GM12878 (cell line): Measurements from ENCODE around the gene CAMK2G. TPM values are rescaled to one million over a fixed set of nuclear protein-coding genes. Genes with fewer than 3 reads are reported as not detected.
A peak's percentile ranks its signal among the peaks of the same experiment; 100 is the strongest.

Source experiments
- BRCA1 ChIP-seq: IDR thresholded peaks from 2 replicates; pipeline ENCODE4 v1.6.1; 2011; ENCODE audit warnings: low read depth, low read length, improper control_type of control experiment
- CUX1 ChIP-seq: IDR thresholded peaks from 2 replicates; pipeline ENCODE4 v1.6.1; 2012; ENCODE audit warnings: improper control_type of control experiment, low read depth, low read length; ENCODE audit not compliant: insufficient replicate concordance
- EGR1 ChIP-seq, 2 experiments: IDR thresholded peaks; 1 replicate in 1 of 2; 2 replicates in 1 of 2; pipeline ENCODE4 v1.6.1; 2011 to 2012; ENCODE audit warnings: low read depth in 2 of 2, low read length in 2 of 2, borderline replicate concordance in 1 of 2, mild to moderate bottlenecking in 1 of 2, moderate library complexity in 1 of 2
- FOXK2 ChIP-seq: fragments of 450-650 bp; IDR thresholded peaks from 2 replicates; pipeline ENCODE4 v1.6.1; 2017; ENCODE audit warnings: mild to moderate bottlenecking, moderate library complexity
- IKZF1 ChIP-seq: fragments of 450-650 bp; conservative IDR thresholded peaks from 2 replicates; pipeline ENCODE4 v1.6.1; 2017; ENCODE audit warnings: antibody characterized with exemption, mild to moderate bottlenecking
- NBN ChIP-seq: fragments of 450-650 bp; IDR thresholded peaks from 2 replicates; pipeline ENCODE4 v1.6.1; 2016
- PML ChIP-seq: IDR thresholded peaks from 2 replicates; pipeline ENCODE4 v1.6.1; 2012; ENCODE audit warnings: low read length, inconsistent platforms
- RBBP5 ChIP-seq: fragments of 200-600 bp; sonication (generic); conservative IDR thresholded peaks from 2 replicates; pipeline ENCODE4 v1.6.1; 2016
- SREBF1 ChIP-seq: IDR thresholded peaks from 2 replicates; pipeline ENCODE4 v1.6.1; 2012; ENCODE audit warnings: mild to moderate bottlenecking, low read length
- SRF ChIP-seq, 2 experiments: IDR thresholded peaks; 2 replicates each; pipeline ENCODE4 v1.6.1; 2011; ENCODE audit warnings: low read depth in 2 of 2, low read length in 2 of 2, mild to moderate bottlenecking in 1 of 2, moderate library complexity in 1 of 2
- SUPT20H ChIP-seq: IDR thresholded peaks from 2 replicates; pipeline ENCODE4 v1.6.1; 2011; ENCODE audit warnings: low read depth, mild to moderate bottlenecking, low read length, moderate library complexity, borderline replicate concordance; ENCODE audit not compliant: control insufficient read depth
- ZBTB33 ChIP-seq: fragments of 450-650 bp; IDR thresholded peaks from 2 replicates; pipeline ENCODE4 v1.6.1; 2017; ENCODE audit warnings: mild to moderate bottlenecking
- polyA plus RNA-seq, 11 experiments: library from polyadenylated mRNA; depleted of rRNA in 4 of 11; unstranded in 6 of 11; stranded (reverse) in 5 of 11; fragments of >200 nt; fragmentation: Nextera tagmentation in 4 of 11; fragmentation: Illumina TruSeq in 1 of 11; extraction: Ambion mirVana in 4 of 11; extraction: Trizol in 1 of 11; gene quantifications; 1 replicate in 1 of 11; 2 replicates in 10 of 11; pipeline versions ENCODE4 v1.2.1 to v1.2.3, GENCODE V29; 2011 to 2016; ENCODE audit warnings: inconsistent platforms in 2 of 11, missing spikeins in 2 of 11, low read depth in 1 of 11
- total RNA-seq, 4 experiments: library from RNA; depleted of rRNA in 3 of 4; stranded (reverse); fragments of >200 nt in 3 of 4; fragmentation: Illumina TruSeq in 1 of 4; extraction: Trizol in 1 of 4; gene quantifications; 2 replicates each; pipeline versions ENCODE4 v1.2.1 to v1.2.3, GENCODE V29; 2013 to 2021
- TF ChIP-seq, protein P1 (sequence below): fragments of 450-650 bp; IDR thresholded peaks from 2 replicates; pipeline ENCODE4 v1.6.1; 2016; ENCODE audit warnings: mild to moderate bottlenecking, moderate library complexity, borderline replicate concordance
- TF ChIP-seq, protein P2 (sequence below): IDR thresholded peaks from 2 replicates; pipeline ENCODE4 v1.6.1; 2011; ENCODE audit warnings: low read depth, low read length, improper control_type of control experiment, borderline replicate concordance
- TF ChIP-seq, protein P3 (sequence below): fragments of 450-650 bp; formaldehyde crosslinking; IDR thresholded peaks from 2 replicates; pipeline ENCODE4 v1.4.0; 2022; ENCODE audit warnings: mild to moderate bottlenecking, moderate library complexity

CAMK2G gene
- total and polyA plus RNA-seq, 10 of the 15 experiments (the other 5 are each of a cell fraction or from before 2014, with no cell fraction given) = 5.5 to 24.3 (median 16.9) TPM

GRCh38 chr10:73857446-73857845 is 16.9 kb downstream of the CAMK2G start (continued):
- no peak for TF ChIP-seq CUX1
- TF ChIP-seq PML = no peak
- no peak for TF ChIP-seq EGR1 (IDR thresholded peaks at IDR 0.05; ENCODE audit: borderline replicate concordance in 1 of 2, low read depth in 2 of 2, low read length in 2 of 2)
- peak; percentile 29 for TF ChIP-seq IKZF1
- TF ChIP-seq SUPT20H = no peak
- 0 out of 2 replicates have a peak, but pooled peaks have one; percentile 38 for TF ChIP-seq NBN
- TF ChIP-seq, protein P1, sequence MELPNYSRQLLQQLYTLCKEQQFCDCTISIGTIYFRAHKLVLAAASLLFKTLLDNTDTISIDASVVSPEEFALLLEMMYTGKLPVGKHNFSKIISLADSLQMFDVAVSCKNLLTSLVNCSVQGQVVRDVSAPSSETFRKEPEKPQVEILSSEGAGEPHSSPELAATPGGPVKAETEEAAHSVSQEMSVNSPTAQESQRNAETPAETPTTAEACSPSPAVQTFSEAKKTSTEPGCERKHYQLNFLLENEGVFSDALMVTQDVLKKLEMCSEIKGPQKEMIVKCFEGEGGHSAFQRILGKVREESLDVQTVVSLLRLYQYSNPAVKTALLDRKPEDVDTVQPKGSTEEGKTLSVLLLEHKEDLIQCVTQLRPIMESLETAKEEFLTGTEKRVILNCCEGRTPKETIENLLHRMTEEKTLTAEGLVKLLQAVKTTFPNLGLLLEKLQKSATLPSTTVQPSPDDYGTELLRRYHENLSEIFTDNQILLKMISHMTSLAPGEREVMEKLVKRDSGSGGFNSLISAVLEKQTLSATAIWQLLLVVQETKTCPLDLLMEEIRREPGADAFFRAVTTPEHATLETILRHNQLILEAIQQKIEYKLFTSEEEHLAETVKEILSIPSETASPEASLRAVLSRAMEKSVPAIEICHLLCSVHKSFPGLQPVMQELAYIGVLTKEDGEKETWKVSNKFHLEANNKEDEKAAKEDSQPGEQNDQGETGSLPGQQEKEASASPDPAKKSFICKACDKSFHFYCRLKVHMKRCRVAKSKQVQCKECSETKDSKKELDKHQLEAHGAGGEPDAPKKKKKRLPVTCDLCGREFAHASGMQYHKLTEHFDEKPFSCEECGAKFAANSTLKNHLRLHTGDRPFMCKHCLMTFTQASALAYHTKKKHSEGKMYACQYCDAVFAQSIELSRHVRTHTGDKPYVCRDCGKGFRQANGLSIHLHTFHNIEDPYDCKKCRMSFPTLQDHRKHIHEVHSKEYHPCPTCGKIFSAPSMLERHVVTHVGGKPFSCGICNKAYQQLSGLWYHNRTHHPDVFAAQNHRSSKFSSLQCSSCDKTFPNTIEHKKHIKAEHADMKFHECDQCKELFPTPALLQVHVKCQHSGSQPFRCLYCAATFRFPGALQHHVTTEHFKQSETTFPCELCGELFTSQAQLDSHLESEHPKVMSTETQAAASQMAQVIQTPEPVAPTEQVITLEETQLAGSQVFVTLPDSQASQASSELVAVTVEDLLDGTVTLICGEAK = no peak
- TF ChIP-seq SRF (IDR thresholded peaks at IDR 0.05; ENCODE audit: low read depth in 2 of 2, low read length in 2 of 2) = no peak
- TF ChIP-seq, protein P2, sequence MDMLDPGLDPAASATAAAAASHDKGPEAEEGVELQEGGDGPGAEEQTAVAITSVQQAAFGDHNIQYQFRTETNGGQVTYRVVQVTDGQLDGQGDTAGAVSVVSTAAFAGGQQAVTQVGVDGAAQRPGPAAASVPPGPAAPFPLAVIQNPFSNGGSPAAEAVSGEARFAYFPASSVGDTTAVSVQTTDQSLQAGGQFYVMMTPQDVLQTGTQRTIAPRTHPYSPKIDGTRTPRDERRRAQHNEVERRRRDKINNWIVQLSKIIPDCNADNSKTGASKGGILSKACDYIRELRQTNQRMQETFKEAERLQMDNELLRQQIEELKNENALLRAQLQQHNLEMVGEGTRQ = no peak
- TF ChIP-seq SREBF1 = no peak
- no peak for TF ChIP-seq ZBTB33
- no peak for TF ChIP-seq FOXK2
- TF ChIP-seq RBBP5 = no peak
- TF ChIP-seq BRCA1 = no peak
- TF ChIP-seq, protein P3, sequence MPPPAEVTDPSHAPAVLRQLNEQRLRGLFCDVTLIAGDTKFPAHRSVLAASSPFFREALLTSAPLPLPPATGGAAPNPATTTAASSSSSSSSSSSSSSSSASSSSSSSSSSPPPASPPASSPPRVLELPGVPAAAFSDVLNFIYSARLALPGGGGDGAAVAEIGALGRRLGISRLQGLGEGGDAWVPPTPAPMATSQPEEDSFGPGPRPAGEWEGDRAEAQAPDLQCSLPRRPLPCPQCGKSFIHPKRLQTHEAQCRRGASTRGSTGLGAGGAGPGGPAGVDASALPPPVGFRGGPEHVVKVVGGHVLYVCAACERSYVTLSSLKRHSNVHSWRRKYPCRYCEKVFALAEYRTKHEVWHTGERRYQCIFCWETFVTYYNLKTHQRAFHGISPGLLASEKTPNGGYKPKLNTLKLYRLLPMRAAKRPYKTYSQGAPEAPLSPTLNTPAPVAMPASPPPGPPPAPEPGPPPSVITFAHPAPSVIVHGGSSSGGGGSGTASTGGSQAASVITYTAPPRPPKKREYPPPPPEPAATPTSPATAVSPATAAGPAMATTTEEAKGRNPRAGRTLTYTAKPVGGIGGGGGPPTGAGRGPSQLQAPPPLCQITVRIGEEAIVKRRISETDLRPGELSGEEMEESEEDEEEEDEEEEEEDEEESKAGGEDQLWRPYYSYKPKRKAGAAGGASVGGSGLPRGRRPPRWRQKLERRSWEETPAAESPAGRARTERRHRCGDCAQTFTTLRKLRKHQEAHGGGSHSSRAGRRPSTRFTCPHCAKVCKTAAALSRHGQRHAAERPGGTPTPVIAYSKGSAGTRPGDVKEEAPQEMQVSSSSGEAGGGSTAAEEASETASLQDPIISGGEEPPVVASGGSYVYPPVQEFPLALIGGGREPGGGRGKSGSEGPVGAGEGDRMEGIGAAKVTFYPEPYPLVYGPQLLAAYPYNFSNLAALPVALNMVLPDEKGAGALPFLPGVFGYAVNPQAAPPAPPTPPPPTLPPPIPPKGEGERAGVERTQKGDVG = no peak
